Measurements from ENCODE around the gene INPP4B.

DNA sequence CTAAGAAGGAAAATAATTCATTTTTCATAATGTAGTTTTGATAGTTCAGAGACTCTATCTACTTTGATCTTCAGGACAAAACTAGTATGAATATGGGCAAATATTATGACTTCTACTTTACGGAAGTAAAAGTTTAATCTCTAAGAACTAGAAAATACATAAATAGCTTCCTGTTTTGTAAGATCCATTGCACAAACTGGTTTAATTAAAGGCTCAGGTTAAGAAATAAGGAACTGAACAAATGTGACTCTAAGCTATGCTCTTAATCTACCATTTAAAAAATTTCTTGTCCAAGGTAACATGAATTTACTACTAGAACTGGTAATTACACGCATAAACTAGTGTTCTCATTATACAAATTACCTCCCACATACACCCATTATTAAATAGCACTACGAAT lies 360.6 kb downstream of the INPP4B start:
- TF ChIP-seq, protein P1, sequence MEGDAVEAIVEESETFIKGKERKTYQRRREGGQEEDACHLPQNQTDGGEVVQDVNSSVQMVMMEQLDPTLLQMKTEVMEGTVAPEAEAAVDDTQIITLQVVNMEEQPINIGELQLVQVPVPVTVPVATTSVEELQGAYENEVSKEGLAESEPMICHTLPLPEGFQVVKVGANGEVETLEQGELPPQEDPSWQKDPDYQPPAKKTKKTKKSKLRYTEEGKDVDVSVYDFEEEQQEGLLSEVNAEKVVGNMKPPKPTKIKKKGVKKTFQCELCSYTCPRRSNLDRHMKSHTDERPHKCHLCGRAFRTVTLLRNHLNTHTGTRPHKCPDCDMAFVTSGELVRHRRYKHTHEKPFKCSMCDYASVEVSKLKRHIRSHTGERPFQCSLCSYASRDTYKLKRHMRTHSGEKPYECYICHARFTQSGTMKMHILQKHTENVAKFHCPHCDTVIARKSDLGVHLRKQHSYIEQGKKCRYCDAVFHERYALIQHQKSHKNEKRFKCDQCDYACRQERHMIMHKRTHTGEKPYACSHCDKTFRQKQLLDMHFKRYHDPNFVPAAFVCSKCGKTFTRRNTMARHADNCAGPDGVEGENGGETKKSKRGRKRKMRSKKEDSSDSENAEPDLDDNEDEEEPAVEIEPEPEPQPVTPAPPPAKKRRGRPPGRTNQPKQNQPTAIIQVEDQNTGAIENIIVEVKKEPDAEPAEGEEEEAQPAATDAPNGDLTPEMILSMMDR (IDR thresholded peaks at IDR 0.05) = no peak
- TF ChIP-seq POLR2A (IDR thresholded peaks at IDR 0.05) = no peak

Measured in uterus (tissue), 2 donors.